Panc1 (cell line): Measurements from ENCODE around the gene MSGN1. TPM values are rescaled to one million over a fixed set of nuclear protein-coding genes. Genes with fewer than 3 reads are reported as not detected.

Experiments
- ATAC-seq: fragments of 200-7000 bp; cut with Tn5 transposase; 2 replicates; pipeline ENCODE4 v1.9.1; 2020; ENCODE audit warnings: mild to moderate bottlenecking, moderate library complexity
- BruUV-seq: library from RNA; stranded (reverse); fragments of 400-500 nt; replicated peaks from 2 replicates; lab custom pipeline; 2021; lab: Mats Ljungman, UMichigan
- CTCF ChIA-PET: fragments of 300-600 bp; sonication (Branson Sonifier 250); formaldehyde crosslinking; loops from one replicate; lab custom pipeline; 2022; ENCODE audit warnings: antibody characterized with exemption; lab: Charles Lee
- POLR2A ChIA-PET: fragments of 300-600 bp; sonication (Branson Sonifier 250); formaldehyde crosslinking; loops from one replicate; lab custom pipeline; 2022; ENCODE audit warnings: antibody characterized with exemption; lab: Charles Lee
- DNase-seq: peaks from one replicate; pipeline ENCODE4 v3.0.0-alpha.2; 2010; ENCODE audit warnings: low read depth, low spot score
- H3K27ac ChIP-seq: 2 replicates; pipeline ENCODE4 v1.5.1; 2011; ENCODE audit warnings: mild to moderate bottlenecking, low read length, inconsistent platforms
- H3K27me3 ChIP-seq: fragments of 200-500 bp; sonication (Bioruptor generic); 2 replicates; pipeline ENCODE4 v1.6.0; 2014; ENCODE audit warnings: low read length, inconsistent platforms; ENCODE audit not compliant: control insufficient read depth, insufficient read depth
- H3K36me3 ChIP-seq: fragments of 200-500 bp; sonication (Bioruptor generic); 2 replicates; pipeline ENCODE4 v1.5.1; 2014; ENCODE audit warnings: inconsistent platforms, mild to moderate bottlenecking, low read length, moderate library complexity; ENCODE audit not compliant: control insufficient read depth, insufficient read depth
- H3K4me1 ChIP-seq: 2 replicates; pipeline ENCODE4 v1.5.1; 2011; ENCODE audit warnings: inconsistent platforms, mild to moderate bottlenecking, low read length, moderate library complexity; ENCODE audit not compliant: control insufficient read depth, insufficient read depth
- H3K4me3 ChIP-seq, 2 experiments: 2 replicates each; pipeline ENCODE4 v1.5.1; 2011 to 2012; ENCODE audit warnings: low read depth in 2 of 2, low read length in 2 of 2, mild to moderate bottlenecking in 2 of 2, inconsistent platforms in 1 of 2, moderate library complexity in 1 of 2
- H3K9me3 ChIP-seq: fragments of 200-500 bp; sonication (Bioruptor generic); 2 replicates; pipeline ENCODE4 v1.5.1; 2014; ENCODE audit warnings: low read depth, mild to moderate bottlenecking, inconsistent platforms, low read length, moderate library complexity; ENCODE audit not compliant: control insufficient read depth, insufficient read depth
- POLR2AphosphoS5 ChIP-seq: IDR thresholded peaks from 2 replicates; pipeline ENCODE4 v1.6.1; 2012; ENCODE audit warnings: mild to moderate bottlenecking, low read depth, low read length, moderate library complexity
- REST ChIP-seq, 2 experiments: IDR thresholded peaks; 2 replicates each; pipeline ENCODE4 v1.6.1; 2011 to 2012; ENCODE audit warnings: low read depth in 2 of 2, control low read depth in 1 of 2, low read length in 1 of 2, mild to moderate bottlenecking in 1 of 2, moderate library complexity in 1 of 2; ENCODE audit not compliant: insufficient read depth in 1 of 2
- SIN3A ChIP-seq: IDR thresholded peaks from 2 replicates; pipeline ENCODE4 v1.6.1; 2012; ENCODE audit warnings: low read depth, mild to moderate bottlenecking, low read length, moderate library complexity, borderline replicate concordance; ENCODE audit not compliant: insufficient read depth
- TCF7L2 ChIP-seq: IDR thresholded peaks from 2 replicates; pipeline ENCODE4 v1.6.1; 2011; ENCODE audit warnings: mild to moderate bottlenecking, low read depth, low read length, inconsistent platforms
- in situ Hi-C: cut with HindIII; loops from 2 replicates; pipeline ENCODE4 v1.10.0; 2016; ENCODE audit warnings: low sequenced_read_pairs, low pct_unique_long_range_greater_than_20kb
- intact Hi-C: fragments of 100-400 bp; cut with micrococcal nuclease; formaldehyde crosslinking; loops from one replicate; pipeline ENCODE4 v1.10.0; 2022; ENCODE audit not compliant: unreplicated experiment
- total RNA-seq: library from RNA; stranded (reverse); gene quantifications from one replicate; pipeline ENCODE4 v1.2.1, GENCODE V29; 2021; ENCODE audit not compliant: unreplicated experiment
- TF ChIP-seq, protein P1 (sequence below): fragments of 450-650 bp; IDR thresholded peaks from 2 replicates; pipeline ENCODE4 v1.5.1; 2017; ENCODE audit warnings: mild to moderate bottlenecking

The MSGN1 gene
- total RNA-seq, 1 experiment from 2014 or later: not detected

- H3K4me1 ChIP-seq: no peaks in the 10 kb centered on the region
- ChIA-PET POLR2A (no interaction called here), CTCF (no interaction called here)
- no peaks in the 10 kb centered on the region for H3K9me3 ChIP-seq
- BruUV-seq: no TSS peak
- no peaks in the 10 kb centered on the region; the same call in 1 of the 2 replicates for H3K27me3 ChIP-seq
- in situ Hi-C loops (no loop called here), intact Hi-C loops (no loop called here)
- ATAC-seq (no peak), DNase-seq (no peak)
- TF ChIP-seq, protein P1, sequence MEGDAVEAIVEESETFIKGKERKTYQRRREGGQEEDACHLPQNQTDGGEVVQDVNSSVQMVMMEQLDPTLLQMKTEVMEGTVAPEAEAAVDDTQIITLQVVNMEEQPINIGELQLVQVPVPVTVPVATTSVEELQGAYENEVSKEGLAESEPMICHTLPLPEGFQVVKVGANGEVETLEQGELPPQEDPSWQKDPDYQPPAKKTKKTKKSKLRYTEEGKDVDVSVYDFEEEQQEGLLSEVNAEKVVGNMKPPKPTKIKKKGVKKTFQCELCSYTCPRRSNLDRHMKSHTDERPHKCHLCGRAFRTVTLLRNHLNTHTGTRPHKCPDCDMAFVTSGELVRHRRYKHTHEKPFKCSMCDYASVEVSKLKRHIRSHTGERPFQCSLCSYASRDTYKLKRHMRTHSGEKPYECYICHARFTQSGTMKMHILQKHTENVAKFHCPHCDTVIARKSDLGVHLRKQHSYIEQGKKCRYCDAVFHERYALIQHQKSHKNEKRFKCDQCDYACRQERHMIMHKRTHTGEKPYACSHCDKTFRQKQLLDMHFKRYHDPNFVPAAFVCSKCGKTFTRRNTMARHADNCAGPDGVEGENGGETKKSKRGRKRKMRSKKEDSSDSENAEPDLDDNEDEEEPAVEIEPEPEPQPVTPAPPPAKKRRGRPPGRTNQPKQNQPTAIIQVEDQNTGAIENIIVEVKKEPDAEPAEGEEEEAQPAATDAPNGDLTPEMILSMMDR: no peak
- no peak for TF ChIP-seq POLR2AphosphoS5
- no peak for TF ChIP-seq TCF7L2
- no peak for TF ChIP-seq SIN3A
- no peak overlapping the region for H3K27ac ChIP-seq
- no peaks in the 10 kb centered on the region for H3K36me3 ChIP-seq
- H3K4me3 ChIP-seq: no peak overlapping the region
Observed at GRCh38 chr2:17805166-17805565, 11.1 kb upstream of the MSGN1 start.

GRCh38 chr2:17805717-17806363 is 10.4 kb upstream of the MSGN1 start:
- Histone ChIP-seq H3K4me1 (no peaks in the 10 kb centered on the region), H3K27ac (no peak overlapping the region), H3K9me3 (no peaks in the 10 kb centered on the region), H3K36me3 (no peaks in the 10 kb centered on the region), H3K27me3 (peaks cover 2% of the 10 kb centered on the region; the same call in 1 of the 2 replicates), H3K4me3 (no peak overlapping the region)
- TF ChIP-seq TCF7L2 (no peak), POLR2AphosphoS5 (no peak), SIN3A (no peak), REST (IDR thresholded peaks at IDR 0.05; ENCODE audit: insufficient read depth in 1 of 2, low read depth in 2 of 2, low read length in 1 of 2) (no peak)
- TF ChIP-seq, protein P1: no peak
- no peak for ATAC-seq
- no peak for DNase-seq
- POLR2A ChIA-PET: no interaction called here
- in situ Hi-C loops (no loop called here), intact Hi-C loops (no loop called here)
- BruUV-seq: no TSS peak
- CTCF ChIA-PET: no interaction called here
